ENCODE data around the gene SBK1.
"Not testable (repeated sequence)": the region's sequence is repeated elsewhere in the genome, so short reads cannot be mapped to it uniquely, and the experiment has no call there.

The SBK1 gene

DNA sequence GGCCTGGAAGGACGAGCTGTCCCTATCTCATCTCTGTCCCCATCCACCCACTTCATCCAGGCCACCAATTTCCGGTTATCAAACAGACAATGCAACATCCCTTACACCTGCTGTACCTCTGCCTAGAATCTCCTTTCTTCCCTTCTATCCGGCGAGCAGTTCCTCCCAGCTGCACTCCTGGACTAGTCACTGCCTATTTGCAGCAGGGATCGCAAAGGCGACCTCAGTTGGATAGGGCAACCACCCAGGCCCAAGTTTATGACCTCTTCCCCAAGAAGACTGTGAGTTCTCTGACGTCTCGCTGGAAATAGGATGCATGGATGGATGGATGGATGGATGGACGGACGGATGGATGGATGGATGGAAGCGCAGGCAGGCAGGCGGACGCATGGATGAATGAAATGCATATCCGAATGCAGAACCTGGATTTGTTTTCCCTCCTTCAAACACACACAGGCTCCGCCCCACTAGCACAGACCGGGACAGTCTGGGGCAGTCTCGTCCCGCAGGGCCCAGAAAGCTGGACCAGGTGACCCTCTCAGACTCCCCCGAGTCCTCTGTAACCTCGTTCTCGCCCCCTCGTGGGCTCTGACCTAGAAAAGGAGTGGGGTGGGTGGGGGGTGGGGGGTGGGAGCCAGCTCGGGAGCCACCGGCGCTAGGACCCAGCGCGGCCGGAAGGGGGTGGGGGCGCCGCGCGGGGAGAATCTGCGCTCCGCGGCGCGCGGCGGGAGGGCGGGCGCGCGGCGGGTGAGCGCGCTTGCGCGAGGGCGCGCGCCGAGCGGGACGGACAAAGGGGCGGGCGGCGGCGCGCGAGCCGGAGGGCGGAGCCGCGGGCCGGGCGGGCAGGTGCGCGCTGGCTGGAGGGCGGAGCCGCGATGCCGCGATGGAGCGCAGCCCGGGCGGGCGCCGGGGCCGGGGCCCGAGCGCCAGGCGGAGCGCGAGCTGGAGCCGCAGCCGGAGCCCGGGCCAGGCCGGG, at the start of gene SBK1:
TSS of gene SBK1 (plus strand) at position 875 of the 976 bp plus-strand sequence. CDS start 24,867 bp downstream, outside the sequence.
- H3K36me3 Mint-ChIP-seq (ENCODE audit: low read depth) = no peaks in the 10 kb centered on the region
- H3K27me3 Mint-ChIP-seq = no peaks in the 10 kb centered on the region
- H3K4me3 Mint-ChIP-seq = peak within 1 kb of the TSS; percentile 84
- DNase-seq (peak; percentile 84), ATAC-seq (peak; percentile 96)
- peaks cover 53% of the 10 kb centered on the region for H3K4me1 Mint-ChIP-seq
- H3K9me3 Mint-ChIP-seq = no peaks in the 10 kb centered on the region
- peak within 1 kb of the TSS; percentile 65 for H3K27ac Mint-ChIP-seq

DNA sequence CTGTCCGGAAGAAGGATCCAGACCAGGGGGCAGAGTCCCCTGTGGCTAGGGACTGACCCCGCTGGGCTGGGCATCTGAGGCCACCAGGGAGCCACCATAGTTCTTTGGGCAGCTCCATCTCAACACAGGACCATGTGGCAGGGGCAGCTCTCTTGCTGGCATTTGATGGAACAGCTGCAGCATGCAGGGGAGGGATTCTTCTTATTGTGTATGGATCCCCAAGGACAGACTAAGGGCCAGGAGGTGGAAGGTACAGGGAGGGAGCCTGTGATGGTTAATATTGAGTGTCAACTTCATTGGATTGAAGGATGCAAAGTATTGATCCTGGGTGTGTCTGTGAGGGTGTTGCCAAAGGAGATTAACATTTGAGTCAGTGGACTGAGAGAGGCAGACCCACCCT, 42.8 kb upstream of the SBK1 start:
- ATAC-seq; H3K4me1 Mint-ChIP-seq; H3K27ac Mint-ChIP-seq; H3K4me3 Mint-ChIP-seq; H3K27me3 Mint-ChIP-seq; H3K9me3 Mint-ChIP-seq; H3K36me3 Mint-ChIP-seq (ENCODE audit: low read depth); DNase-seq: not testable (repeated sequence)

DNA sequence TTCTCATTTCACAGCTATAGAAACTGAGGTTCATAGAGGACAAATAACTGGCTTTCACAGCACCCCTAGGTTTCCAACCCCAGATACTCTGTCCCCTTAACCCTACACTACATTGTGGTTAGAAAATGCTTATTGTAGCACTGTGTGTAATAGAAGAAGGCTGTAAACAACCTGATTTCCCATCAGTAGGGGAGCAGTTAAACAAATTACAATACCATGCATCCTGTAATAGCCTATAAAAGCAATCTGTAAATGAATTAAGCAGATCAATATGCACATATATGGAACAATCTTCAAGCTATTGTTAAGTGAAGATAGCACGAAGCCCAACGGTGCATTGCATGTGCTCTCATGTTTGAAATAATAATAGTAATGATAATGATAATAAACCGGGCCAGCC, 41.3 kb upstream of the SBK1 start:
- no peaks in the 10 kb centered on the region for H3K4me1 Mint-ChIP-seq
- peaks cover 7% of the 10 kb centered on the region for H3K9me3 Mint-ChIP-seq
- H3K27ac Mint-ChIP-seq = no peak overlapping the region
- peaks cover 2% of the 10 kb centered on the region for H3K27me3 Mint-ChIP-seq
- DNase-seq (no peak), ATAC-seq (no peak)
- H3K4me3 Mint-ChIP-seq = no peak overlapping the region
- H3K36me3 Mint-ChIP-seq (ENCODE audit: low read depth) = no peaks in the 10 kb centered on the region

DNA sequence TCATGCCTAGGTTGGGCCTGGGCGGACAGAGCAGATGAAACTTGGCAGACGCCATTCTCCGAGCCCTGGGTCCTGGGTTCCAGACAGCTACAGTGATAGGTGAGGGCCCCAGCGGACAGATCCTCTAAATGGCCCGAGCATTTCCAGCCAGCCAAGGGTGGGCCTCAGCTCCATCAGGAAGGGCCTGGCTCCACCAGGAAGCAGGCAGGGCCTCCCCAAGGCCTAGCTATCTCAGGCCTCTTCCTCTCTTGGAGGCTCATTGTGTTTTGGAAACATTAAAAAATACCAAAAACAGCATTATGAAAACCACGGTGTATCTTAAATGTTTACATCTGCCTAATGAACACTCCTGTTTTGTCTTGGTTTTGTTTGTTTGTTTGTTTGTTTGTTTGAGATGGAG, 38.2 kb upstream of the SBK1 start:
- no peak for ATAC-seq
- H3K4me3 Mint-ChIP-seq = no peak overlapping the region
- H3K36me3 Mint-ChIP-seq (ENCODE audit: low read depth) = no peaks in the 10 kb centered on the region
- peaks cover 7% of the 10 kb centered on the region for H3K9me3 Mint-ChIP-seq
- peaks cover 2% of the 10 kb centered on the region for H3K27me3 Mint-ChIP-seq
- H3K27ac Mint-ChIP-seq = no peak overlapping the region
- DNase-seq = no peak
- no peaks in the 10 kb centered on the region for H3K4me1 Mint-ChIP-seq

DNA sequence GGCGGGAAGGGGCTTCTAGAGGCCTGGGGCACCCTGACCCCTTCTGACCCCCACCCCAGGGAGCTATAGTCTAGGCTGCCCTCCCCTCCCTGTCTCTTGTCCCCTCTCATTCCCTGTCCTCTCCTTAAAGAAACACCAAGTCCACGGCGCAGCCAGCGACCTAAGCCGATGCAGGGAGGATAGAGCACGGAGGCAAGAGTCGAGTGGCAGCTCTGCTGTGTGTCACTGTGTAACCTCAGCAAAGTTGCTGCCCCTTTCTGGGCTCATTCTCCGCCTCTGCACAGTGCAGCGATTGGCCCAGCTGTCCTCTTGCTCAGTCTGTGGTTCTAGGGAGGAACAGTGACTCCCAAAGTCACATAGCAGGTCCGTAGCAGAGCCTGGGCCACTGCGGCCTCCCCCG, 36.5 kb upstream of the SBK1 start:
- Mint-ChIP-seq H3K4me3 (no peak overlapping the region), H3K4me1 (peaks cover 6% of the 10 kb centered on the region), H3K27me3 (peaks cover 2% of the 10 kb centered on the region), H3K27ac (no peak overlapping the region), H3K9me3 (peaks cover 7% of the 10 kb centered on the region), H3K36me3 (ENCODE audit: low read depth) (no peaks in the 10 kb centered on the region)
- DNase-seq (no peak), ATAC-seq (peak; percentile 35)

DNA sequence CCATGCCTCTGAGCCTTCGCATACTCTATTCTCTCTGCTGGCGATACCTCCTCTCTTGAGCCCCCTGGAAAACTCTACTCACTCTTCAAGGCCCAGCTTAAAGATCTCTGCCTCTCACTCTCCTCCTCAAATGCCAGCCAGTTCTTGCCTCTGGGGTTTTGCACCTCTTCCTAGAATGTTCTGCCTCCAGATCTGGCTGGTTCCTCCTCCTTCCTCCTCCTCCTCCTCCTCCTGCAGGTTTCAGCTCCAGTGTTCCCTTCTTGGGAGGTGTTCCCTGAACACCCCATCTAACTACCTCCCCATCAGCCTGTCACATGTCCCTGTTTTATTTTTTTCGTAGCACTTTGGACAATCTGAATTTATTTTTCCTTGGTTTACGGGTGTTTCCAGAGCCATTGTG, 35.1 kb upstream of the SBK1 start:
- Mint-ChIP-seq H3K4me3 (no peak overlapping the region), H3K27me3 (no peaks in the 10 kb centered on the region), H3K9me3 (peaks cover 4% of the 10 kb centered on the region), H3K27ac (no peak overlapping the region), H3K4me1 (peaks cover 6% of the 10 kb centered on the region), H3K36me3 (ENCODE audit: low read depth) (no peaks in the 10 kb centered on the region)
- DNase-seq = no peak
- ATAC-seq = no peak

DNA sequence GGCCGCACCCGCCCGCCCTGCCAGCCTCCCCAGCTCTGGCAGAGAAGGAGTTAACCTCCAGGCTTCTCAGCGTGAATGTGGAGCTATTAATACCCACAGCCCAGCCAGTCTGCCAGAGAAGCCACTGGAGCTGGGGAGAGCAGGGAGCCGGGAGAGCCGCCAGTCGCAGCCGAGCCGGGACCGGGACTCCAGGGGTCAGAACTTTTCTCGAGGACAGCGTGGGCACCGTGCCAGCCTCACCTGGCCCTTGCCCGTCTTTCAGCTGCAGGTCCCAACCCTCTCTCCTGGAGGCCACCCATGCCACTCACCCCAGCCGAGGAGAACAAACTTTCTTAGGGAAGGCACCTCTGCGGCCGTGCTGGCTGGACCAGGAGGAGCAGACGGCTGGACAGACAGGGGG, 33.8 kb upstream of the SBK1 start:
- Mint-ChIP-seq H3K27me3 (peaks cover 3% of the 10 kb centered on the region), H3K9me3 (no peaks in the 10 kb centered on the region), H3K27ac (no peak overlapping the region), H3K4me1 (peaks cover 6% of the 10 kb centered on the region), H3K36me3 (ENCODE audit: low read depth) (no peaks in the 10 kb centered on the region), H3K4me3 (no peak overlapping the region)
- DNase-seq (no peak), ATAC-seq (no peak)

DNA sequence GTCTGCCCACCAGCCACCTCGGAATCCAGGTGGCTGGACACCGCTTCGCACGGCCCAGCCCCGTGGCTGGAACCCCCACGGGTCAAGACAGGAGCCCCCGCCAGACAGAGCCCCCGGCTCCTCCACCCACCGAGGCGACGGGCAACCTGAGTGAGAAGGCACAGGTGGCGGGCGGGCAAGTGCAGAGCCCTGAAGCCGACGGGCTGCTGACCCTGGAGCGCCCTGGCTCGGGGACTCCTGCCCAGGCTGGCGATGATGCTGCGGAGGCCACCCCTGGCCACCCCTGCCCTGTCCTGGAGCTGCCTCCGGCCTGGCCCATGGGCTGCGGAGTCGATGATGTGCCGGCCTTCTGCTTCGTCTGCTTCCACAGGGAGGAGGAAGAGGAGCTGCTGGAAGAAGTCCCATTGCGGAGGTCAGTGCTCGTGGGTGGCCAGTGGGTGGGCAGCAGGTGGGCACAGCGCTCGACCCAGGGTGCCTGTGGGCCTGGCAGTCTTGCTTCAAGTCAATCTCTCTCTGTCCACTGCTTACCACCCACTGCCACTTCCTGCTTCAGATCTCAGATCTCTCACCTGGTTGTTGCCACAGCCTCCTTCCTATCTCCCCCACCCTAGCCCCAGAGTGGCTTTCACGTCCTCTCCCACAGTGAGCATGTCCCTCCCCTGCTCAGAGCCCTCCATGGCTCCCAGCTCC, 33.1 kb upstream of the SBK1 start:
- no peaks in the 10 kb centered on the region for H3K9me3 Mint-ChIP-seq
- peaks cover 6% of the 10 kb centered on the region for H3K4me1 Mint-ChIP-seq
- H3K27me3 Mint-ChIP-seq = peaks cover 4% of the 10 kb centered on the region
- DNase-seq (no peak), ATAC-seq (no peak)
- H3K4me3 Mint-ChIP-seq = no peak overlapping the region
- H3K27ac Mint-ChIP-seq = no peak overlapping the region
- no peaks in the 10 kb centered on the region for H3K36me3 Mint-ChIP-seq (ENCODE audit: low read depth)

DNA sequence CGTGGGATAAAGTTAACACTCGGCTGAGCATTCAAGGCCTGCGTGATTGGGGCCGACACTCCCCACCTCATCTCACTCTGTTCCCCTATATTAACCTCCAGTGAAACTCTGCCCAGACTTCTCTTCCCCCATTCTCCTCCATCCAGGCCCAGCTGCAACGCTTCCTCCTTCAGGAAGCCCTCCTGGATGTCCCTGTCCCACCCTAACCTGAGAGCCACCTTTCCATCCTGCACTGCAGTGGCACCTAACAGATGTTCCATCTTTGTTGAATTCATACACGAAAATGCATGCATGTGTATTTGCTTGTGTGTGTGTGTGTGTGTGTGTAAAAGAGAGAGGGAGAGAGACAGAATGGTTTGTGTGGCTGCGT, 32.6 kb upstream of the SBK1 start:
- H3K36me3 Mint-ChIP-seq (ENCODE audit: low read depth) = no peaks in the 10 kb centered on the region
- no peak for ATAC-seq
- no peak overlapping the region for H3K4me3 Mint-ChIP-seq
- H3K27ac Mint-ChIP-seq = no peak overlapping the region
- H3K4me1 Mint-ChIP-seq = peaks cover 9% of the 10 kb centered on the region
- H3K27me3 Mint-ChIP-seq = peaks cover 4% of the 10 kb centered on the region
- H3K9me3 Mint-ChIP-seq = no peaks in the 10 kb centered on the region
- no peak for DNase-seq

DNA sequence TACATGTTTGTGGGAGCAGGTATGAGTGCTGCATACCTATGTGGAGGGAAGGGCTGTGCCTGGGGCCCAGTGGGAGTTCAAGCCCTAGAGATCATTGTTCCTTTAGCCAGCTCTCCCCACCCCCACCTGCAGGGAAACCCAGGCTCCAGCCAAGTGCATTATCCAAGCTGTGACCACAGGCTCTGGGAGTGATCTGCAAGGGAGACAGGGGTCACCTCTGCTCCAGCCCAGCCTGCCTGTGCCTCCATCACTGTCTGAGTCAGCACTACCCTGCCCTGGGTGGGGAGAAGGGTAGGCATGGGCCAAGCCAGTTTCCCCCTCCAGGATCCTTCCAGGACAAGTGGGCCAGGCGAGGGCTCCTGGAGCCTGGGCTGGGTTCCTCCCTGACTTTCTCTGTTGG, 32.1 kb upstream of the SBK1 start:
- H3K36me3 Mint-ChIP-seq (ENCODE audit: low read depth) = no peaks in the 10 kb centered on the region
- H3K27me3 Mint-ChIP-seq = peaks cover 4% of the 10 kb centered on the region
- ATAC-seq (no peak), DNase-seq (no peak)
- H3K4me1 Mint-ChIP-seq = peaks cover 10% of the 10 kb centered on the region
- no peaks in the 10 kb centered on the region for H3K9me3 Mint-ChIP-seq
- H3K27ac Mint-ChIP-seq = no peak overlapping the region
- H3K4me3 Mint-ChIP-seq = no peak overlapping the region

DNA sequence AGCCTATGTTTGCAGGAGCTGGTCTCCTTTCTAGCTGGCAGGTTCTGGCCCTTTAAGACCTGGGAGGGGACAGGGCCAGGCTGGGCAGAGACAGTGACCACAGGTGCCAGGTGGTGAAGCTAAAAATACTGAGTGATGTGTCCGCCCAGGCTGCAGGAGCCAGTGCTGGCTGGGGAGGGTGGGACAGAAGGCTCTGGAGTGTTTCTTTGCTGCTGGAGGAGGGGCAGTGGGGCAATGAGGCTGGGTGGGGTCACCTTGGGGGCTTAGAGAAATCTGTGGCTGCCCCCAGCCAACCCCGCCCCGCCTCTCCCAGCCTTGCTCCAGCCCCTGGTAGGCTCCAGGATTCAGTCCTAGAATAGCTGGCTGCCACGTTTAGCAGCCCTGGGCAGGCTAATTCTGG, 30.4 kb upstream of the SBK1 start:
- no peak for DNase-seq
- Mint-ChIP-seq H3K27ac (no peak overlapping the region), H3K9me3 (no peaks in the 10 kb centered on the region), H3K27me3 (peaks cover 4% of the 10 kb centered on the region), H3K4me3 (no peak overlapping the region), H3K4me1 (peaks cover 18% of the 10 kb centered on the region), H3K36me3 (ENCODE audit: low read depth) (no peaks in the 10 kb centered on the region)
- ATAC-seq = no peak

DNA sequence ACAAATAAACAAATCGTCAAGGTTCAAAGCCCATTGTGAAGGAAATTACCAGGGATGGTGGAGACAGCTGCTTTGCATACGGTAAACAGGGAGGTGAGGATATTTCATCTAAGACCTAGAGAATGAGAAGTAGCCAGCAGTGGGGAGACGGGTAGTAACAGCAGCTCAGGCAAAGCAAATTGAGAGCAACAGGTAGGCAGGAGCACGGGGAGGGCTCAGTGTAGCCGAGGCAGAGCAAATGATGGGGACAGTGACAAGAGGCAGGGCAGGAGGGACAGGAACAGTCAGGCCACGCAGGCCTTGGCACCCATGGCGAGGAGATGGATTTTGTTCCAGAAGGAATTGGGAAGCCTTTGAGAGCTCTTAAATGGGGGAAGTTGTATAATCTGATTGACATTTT, 29.0 kb upstream of the SBK1 start:
- no peak overlapping the region for H3K27ac Mint-ChIP-seq

DNA sequence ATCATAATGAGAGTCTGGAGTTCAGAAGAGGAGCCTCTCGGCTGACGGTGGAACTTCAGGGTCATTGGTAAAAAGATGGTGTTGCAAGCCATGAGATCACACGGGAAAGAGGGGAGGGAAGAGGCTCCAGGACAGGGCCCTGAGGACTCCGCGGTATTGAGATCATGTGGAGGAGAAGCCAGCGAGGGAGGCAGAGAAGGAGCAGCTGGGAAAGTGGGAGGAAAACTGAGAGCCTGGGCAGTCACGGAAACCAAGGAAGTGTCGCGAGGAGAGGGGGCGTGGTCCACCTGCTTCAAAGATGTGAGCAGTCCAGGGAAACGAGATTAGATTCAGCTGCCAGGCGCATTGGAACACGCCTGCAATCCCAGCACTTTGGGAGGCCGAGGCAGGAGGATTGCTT, 27.7 kb upstream of the SBK1 start:
- Mint-ChIP-seq H3K4me1 (peaks cover 16% of the 10 kb centered on the region), H3K9me3 (no peaks in the 10 kb centered on the region)
- no peak for DNase-seq

More for the DNA sequence above, 29.0 kb upstream of the SBK1 start:
- peaks cover 4% of the 10 kb centered on the region for H3K27me3 Mint-ChIP-seq
- no peaks in the 10 kb centered on the region for H3K9me3 Mint-ChIP-seq
- ATAC-seq (no peak), DNase-seq (no peak)
- no peak overlapping the region for H3K4me3 Mint-ChIP-seq
- no peaks in the 10 kb centered on the region for H3K36me3 Mint-ChIP-seq (ENCODE audit: low read depth)
- H3K4me1 Mint-ChIP-seq = peaks cover 18% of the 10 kb centered on the region

DNA sequence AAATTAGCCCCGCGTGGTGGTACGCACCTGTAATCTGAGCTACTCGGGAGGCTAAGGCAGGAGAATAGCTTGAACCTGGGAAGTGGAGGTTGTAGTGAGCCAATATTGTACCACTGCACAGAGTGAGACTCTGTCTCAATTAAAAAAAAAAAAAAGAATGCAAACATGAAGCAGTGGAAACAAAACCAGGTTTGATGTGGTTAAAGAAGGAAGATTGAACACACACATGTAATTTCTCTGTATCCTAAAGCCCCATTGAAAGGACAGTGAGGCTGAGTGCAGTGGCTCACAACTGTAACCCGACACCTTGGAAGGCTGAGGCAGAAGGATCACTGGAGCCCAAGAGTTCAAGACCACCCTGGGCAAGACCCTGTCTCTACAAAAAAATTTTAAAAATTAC, 26.5 kb upstream of the SBK1 start:
- H3K36me3 Mint-ChIP-seq (ENCODE audit: low read depth) = no peaks in the 10 kb centered on the region
- ATAC-seq (no peak), DNase-seq (no peak)
- peaks cover 4% of the 10 kb centered on the region for H3K27me3 Mint-ChIP-seq
- no peak overlapping the region for H3K27ac Mint-ChIP-seq
- no peak overlapping the region for H3K4me3 Mint-ChIP-seq
- peaks cover 12% of the 10 kb centered on the region for H3K4me1 Mint-ChIP-seq
- H3K9me3 Mint-ChIP-seq = no peaks in the 10 kb centered on the region

More for the DNA sequence above, 27.7 kb upstream of the SBK1 start:
- Mint-ChIP-seq H3K36me3 (ENCODE audit: low read depth) (no peaks in the 10 kb centered on the region), H3K4me3 (no peak overlapping the region), H3K27ac (no peak overlapping the region), H3K27me3 (peaks cover 4% of the 10 kb centered on the region)
- no peak for ATAC-seq

DNA sequence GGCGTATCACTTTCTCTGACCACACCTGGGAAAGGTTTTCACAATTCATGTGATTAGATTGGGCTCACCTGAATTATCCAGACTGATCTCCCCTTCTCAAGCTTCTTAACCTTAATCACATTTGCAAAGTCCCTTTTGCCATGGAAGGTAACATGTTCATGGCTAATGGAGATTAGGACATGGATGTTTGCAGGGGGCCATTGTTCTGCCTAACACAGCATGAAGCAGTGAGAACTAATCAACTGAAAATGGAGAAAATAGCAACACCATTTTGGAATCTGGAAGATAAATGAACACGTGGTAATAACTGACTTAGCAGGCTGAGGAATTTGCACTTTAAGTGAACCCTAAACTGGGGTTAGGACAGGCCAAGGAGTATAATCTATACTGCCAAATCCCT, 25.0 kb upstream of the SBK1 start:
- Mint-ChIP-seq H3K27ac (no peak overlapping the region), H3K36me3 (ENCODE audit: low read depth) (no peaks in the 10 kb centered on the region), H3K4me3 (no peak overlapping the region), H3K4me1 (peaks cover 12% of the 10 kb centered on the region), H3K27me3 (peaks cover 4% of the 10 kb centered on the region), H3K9me3 (no peaks in the 10 kb centered on the region)
- ATAC-seq (no peak), DNase-seq (no peak)

All from activated naive CD8-positive, alpha-beta T cell treated with anti-CD3 and anti-CD28 coated beads, Interleukin-2, amount 50 U/mL, for 24 hours (primary cell).